GM18511 (cell line): ENCODE data around the gene PTGDS.

Experiments
- ATAC-seq: cut with Tn5 transposase; IDR thresholded peaks from one replicate; pipeline ENCODE4 v1.9.1; 2021; ENCODE audit warnings: mild to moderate bottlenecking, moderate library complexity; ENCODE audit not compliant: unreplicated experiment

Gene PTGDS

GRCh38 chr9:136977223-136977622 is at the start of gene PTGDS:
TSS of gene PTGDS (plus strand) at chr9:136977504. CDS start at chr9:136977579, 75 bp downstream.
- no peak for ATAC-seq

GRCh38 chr9:136928591-136928990 is 48.7 kb upstream of the PTGDS start:
- ATAC-seq: no peak

GRCh38 chr9:136930014-136930413 is 47.3 kb upstream of the PTGDS start:
- no peak for ATAC-seq

GRCh38 chr9:136931611-136932130 is 45.6 kb upstream of the PTGDS start:
- ATAC-seq: no peak

- ATAC-seq: no peak
Measured at GRCh38 chr9:136934277-136934676, 43.0 kb upstream of the PTGDS start.

GRCh38 chr9:136935651-136936050 is 41.7 kb upstream of the PTGDS start:
- no peak for ATAC-seq

DNA sequence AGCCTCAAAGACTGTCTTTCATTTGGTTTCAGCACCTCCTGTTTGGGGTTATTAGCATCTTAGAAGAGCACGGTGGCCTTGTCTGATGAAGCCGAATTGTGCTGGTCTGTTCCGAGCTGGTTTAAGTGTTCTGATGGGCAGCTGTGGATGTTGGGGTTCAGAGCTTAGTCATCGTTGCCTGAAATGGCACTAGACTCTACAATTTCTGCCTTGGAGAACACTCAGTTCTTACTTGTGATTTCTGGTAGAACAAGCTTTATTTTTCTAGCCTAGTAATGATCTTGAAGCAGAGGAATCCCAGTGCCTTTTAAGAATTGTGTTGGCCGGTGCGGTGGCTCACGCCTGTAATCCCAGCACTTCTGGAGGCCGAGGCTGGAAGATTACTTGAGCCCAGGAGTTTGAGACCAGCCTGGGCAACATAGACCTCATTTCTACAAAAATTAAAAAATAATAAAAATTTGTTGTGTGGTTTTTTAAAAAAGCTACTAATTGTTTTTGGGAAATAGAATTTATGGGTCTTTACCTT is 40.6 kb upstream of the PTGDS start:
- ATAC-seq: no peak

- no peak for ATAC-seq
Measured at GRCh38 chr9:136937186-136938001, 39.9 kb upstream of the PTGDS start.

DNA sequence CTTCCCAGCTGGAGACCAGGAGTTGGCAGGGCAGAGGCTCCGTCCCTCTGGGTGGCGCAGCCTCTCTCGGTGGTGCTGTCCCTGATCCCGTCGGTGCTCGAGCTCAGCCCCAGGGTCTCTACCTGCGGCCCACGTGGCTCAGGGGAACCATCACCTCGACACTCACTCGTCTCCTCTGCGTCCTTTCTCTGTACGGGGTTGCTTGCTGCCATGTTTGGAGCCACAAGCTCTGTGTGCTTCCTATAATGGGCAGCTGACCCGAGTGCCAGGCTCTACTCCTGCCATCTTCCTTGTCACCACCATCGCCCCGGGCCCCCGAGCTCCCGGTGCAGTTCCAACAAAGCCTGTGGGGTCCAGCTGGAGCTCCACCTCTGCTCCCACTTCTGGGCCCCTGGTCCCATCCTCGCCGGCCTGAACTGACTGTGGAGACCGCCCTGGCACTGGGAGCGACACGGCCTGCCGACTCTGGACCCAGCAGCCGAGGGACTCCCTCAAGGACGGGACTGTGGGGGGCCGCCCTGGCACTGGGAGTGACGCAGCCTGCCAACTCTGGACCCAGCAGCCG is 37.8 kb upstream of the PTGDS start:
- ATAC-seq: no peak

DNA sequence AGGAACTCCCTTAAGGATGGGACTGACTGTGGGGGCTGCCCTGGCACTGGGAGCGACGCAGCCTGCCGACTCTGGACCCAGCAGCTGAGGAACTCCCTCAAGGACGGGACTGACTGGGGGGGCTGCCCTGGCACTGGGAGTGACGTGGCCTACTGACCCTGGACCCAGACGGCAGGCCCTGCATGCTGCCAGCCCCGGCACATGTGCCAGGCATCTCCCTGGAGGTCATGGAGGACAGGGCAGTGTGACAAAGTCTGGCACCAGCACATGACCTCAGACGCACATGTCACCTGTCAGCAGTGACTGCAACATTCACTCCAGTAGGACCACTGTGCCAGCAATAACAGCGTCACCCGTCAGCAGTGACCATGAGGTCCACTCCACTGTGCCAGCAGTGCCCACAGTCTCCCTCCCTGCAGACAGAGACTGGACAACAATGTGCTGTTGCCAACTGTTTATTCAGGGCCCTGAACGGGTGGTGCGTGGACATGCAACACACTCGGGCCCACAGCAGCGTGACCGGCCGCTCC is 37.2 kb upstream of the PTGDS start:
- ATAC-seq: no peak

DNA sequence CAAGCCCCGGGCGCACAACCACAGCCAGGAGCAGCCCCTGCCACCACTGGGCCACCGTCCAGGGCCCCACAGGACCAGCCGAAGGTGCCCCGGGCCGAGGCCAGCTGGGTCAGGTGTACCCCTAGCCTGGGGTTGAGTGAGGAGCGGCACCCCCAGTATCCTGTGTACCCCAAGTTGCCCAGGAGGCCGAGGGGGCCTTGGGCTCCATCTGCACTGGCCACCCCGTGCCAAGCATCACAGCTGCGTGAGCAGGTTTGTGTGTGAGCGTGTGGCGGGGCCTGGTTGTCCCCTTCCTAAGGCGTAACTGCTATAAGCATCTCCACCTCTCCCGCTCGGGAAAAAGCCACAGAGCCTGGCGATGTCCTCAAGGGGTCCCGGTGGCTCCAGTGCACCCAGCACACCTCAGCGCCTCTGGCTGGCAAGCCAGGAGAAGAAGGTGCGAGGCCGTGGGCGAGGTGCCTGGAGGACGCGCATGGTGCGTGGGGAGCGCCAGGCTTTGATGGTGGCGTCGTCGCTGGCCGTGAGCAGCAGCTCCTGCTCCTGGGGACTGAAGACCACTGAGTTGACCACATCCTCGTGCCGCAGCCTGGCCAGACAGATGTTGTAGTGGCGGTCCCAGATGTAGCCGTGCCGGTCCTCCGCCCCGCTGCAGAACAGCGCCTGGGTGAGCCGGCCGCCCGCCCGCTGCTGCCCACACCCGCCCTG is 36.6 kb upstream of the PTGDS start:
- ATAC-seq: no peak

DNA sequence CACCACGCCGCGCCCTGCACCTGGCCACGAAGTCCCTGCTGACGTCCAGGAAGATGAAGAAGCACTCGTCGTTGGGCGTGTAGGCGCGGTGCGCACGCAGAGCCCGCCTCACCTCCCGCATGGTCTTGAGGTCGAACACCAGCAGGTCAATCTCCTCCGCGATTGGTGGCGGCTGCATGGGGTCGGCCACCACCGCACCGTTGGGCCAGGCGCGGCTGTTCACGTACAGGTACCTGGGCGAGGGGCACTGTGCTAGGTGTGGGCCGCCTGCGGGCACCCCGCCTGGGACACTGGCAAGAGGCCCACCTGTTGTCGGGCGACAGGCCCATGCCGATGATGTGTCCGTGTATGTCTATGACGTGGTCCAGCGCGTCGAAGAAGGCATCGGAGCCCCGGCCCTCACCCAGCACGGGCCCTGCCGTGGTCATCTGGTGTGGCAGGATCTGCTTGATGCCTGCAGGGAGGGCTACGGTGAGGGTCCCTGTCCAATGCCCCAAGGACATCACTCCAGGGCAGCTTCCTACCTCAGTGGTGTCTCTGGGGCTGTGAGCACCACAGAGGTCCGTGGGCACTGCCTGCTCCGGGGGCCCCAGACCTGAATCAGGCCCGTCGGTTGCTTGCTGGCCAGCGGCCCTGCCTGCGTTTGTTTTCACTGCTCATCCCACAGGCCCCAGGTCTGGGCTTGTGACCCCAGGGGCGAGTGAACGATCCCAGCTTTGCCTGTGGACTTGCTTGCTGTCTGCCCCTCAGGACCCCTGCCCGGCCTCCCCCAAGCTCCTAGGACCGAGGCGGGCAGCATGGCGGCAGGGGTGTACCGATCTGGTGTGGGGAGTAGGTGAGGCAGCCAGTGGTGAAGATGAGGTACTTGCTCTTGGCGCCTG is 35.8 kb upstream of the PTGDS start:
- no peak for ATAC-seq

GRCh38 chr9:136942112-136942880 is 35.0 kb upstream of the PTGDS start:
- ATAC-seq: no peak

DNA sequence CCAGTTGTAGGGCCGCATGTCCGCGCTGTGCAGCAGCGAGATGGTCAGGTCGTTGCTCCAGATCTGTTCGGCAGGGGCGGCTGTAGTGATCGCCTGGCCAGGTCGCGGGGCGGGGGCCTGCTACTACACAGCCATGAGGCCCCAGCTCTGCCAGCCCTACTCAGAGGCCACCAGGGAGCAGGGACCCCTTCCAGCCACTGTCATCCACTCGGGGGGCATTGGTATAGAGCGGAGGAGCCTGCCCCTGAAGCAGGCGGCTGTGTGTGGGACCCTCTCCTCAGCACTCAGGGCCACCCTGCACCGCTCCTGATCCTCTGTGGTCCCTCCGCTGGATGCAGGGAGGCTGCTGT is 34.4 kb upstream of the PTGDS start:
- no peak for ATAC-seq

- peak; percentile 26 for ATAC-seq
Measured at GRCh38 chr9:136943291-136944211, 33.8 kb upstream of the PTGDS start.

DNA sequence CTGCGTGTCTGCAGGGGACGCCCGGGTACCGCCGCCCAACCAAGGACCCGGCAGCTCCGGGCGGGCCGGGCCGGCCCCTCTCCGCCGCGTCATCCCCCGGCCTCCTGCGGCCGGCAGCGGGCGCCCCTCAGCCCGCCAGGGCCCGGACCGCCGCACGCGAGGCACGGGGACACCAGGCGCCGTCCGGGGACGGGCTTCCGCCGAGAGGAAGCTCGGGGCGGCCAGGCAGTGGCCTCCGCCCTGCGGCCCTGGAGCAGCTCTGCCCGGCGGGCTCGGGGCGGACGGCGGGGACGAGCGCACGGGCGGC is 33.1 kb upstream of the PTGDS start:
- no peak for ATAC-seq

DNA sequence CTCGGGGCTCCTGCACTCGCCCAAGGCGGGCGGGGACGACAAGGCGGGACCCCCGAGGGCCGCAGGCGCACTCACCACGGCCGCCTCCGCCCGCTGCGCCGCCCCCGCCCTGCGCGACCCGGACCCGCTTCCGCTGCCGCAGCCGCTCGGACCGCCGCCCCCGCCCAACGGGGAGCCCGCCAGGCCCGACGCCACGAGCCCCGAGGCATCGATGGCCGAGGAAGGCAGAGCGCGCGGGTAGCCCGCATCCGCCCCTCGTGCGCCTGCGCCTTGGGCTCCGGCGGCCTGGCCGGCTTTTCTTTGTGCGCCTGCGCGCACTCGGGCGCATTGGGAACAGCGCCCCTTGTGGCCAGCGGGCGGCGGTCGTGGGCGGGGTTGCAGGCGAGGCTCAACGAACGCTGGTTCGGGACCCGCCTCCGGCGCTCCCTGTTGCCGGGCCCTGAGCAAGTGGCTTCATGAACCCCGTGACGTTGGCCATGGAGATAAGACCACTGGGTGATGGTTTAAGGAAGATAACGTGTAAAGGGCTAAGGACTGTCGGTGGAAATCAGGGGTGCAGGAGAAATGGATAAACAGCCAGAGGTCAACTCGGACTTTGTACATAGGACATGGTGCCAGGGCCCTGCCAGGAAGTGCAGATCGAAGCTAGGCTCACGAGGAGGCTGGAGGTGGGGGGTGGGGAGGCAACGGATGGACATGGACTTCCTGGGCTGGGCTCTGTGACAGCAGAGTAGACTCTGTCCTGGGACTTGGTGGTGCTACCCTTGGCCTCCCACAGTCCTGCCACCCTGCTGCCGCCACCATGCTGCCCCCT is 32.6 kb upstream of the PTGDS start, which contains the start of the genes C8G and FBXW5:
Gene C8G, plus strand, starts transcription at position 725 of the 814 bp plus-strand sequence. Its CDS starts 78 bp downstream, at position 803.
Gene FBXW5, minus strand, starts transcription at position 220 of the 814 bp plus-strand sequence. CDS start 655 bp downstream, outside the sequence.
- peak; percentile 84 for ATAC-seq
